ENCODE data around the gene SMG6.
A peak's percentile ranks its signal among the peaks of the same experiment; 100 is the strongest.
"Not testable (repeated sequence)": the region's sequence is repeated elsewhere in the genome, so short reads cannot be mapped to it uniquely, and the experiment has no call there.

The SMG6 gene

GRCh38 chr17:2202996-2203575 is 100.5 kb downstream of the SMG6 start:
- DNase-seq (ENCODE audit: low read depth) = no peak

- no peak for DNase-seq (ENCODE audit: low read depth)
These were observed 101.1 kb downstream of the SMG6 start for GRCh38 chr17:2202302-2202995.

GRCh38 chr17:2199386-2199785 is 104.2 kb downstream of the SMG6 start:
- DNase-seq (ENCODE audit: low read depth) = not testable (repeated sequence)

- DNase-seq (ENCODE audit: low read depth) = no peak
These were observed 104.7 kb downstream of the SMG6 start for GRCh38 chr17:2198927-2199326.

GRCh38 chr17:2197271-2197670 is 106.3 kb downstream of the SMG6 start:
- DNase-seq (ENCODE audit: low read depth) = no peak

- DNase-seq (ENCODE audit: low read depth) = no peak
These were observed 107.9 kb downstream of the SMG6 start for GRCh38 chr17:2195729-2196128.

- DNase-seq (ENCODE audit: low read depth) = no peak
These were observed 108.7 kb downstream of the SMG6 start for GRCh38 chr17:2194889-2195335.

GRCh38 chr17:2192367-2193057 is 111.1 kb downstream of the SMG6 start:
- peak; percentile 83 for DNase-seq (ENCODE audit: low read depth)

GRCh38 chr17:2191785-2192184 is 111.8 kb downstream of the SMG6 start:
- DNase-seq (ENCODE audit: low read depth) = no peak

- DNase-seq (ENCODE audit: low read depth) = no peak
These were observed 112.4 kb downstream of the SMG6 start for GRCh38 chr17:2191227-2191626.

- no peak for DNase-seq (ENCODE audit: low read depth)
These were observed 113.6 kb downstream of the SMG6 start for GRCh38 chr17:2190014-2190413.

- DNase-seq (ENCODE audit: low read depth) = no peak
These were observed 114.5 kb downstream of the SMG6 start for GRCh38 chr17:2188971-2189630.

- DNase-seq (ENCODE audit: low read depth) = no peak
These were observed 115.8 kb downstream of the SMG6 start for GRCh38 chr17:2187758-2188157.

- no peak for DNase-seq (ENCODE audit: low read depth)
These were observed 116.6 kb downstream of the SMG6 start for GRCh38 chr17:2186937-2187336.

GRCh38 chr17:2184993-2185931 is 118.3 kb downstream of the SMG6 start:
- DNase-seq (ENCODE audit: low read depth) = no peak

GRCh38 chr17:2183346-2183745 is 120.2 kb downstream of the SMG6 start:
- DNase-seq (ENCODE audit: low read depth) = no peak

- no peak for DNase-seq (ENCODE audit: low read depth)
These were observed 121.6 kb downstream of the SMG6 start for GRCh38 chr17:2181897-2182448.

- DNase-seq (ENCODE audit: low read depth) = peak; percentile 98
These were observed 122.2 kb downstream of the SMG6 start for GRCh38 chr17:2181206-2181896.

- DNase-seq (ENCODE audit: low read depth) = no peak
These were observed 122.8 kb downstream of the SMG6 start for GRCh38 chr17:2180768-2181167.

- DNase-seq (ENCODE audit: low read depth) = peak; percentile 96
These were observed 123.8 kb downstream of the SMG6 start for GRCh38 chr17:2179615-2180295.

All from stromal cell of bone marrow (primary cell).